Stimulated activated CD4-positive, alpha-beta T cell treated with anti-CD3 and anti-CD28 coated beads, TNF-alpha, amount 100 ng/mL, for 48 hours (primary cell): ENCODE data around the gene BSN.

Experiments
- DNase-seq, 3 donors: peaks; one replicate each; pipeline ENCODE4 v3.0.0-alpha.2; 2020; ENCODE audit warnings: low read depth in 3 of 3

Gene BSN

GRCh38 chr3:49713336-49714105, 159.2 kb downstream of the BSN start:
- no peak for DNase-seq

GRCh38 chr3:49714728-49715550, 160.7 kb downstream of the BSN start:
- no peak for DNase-seq

- no peak for DNase-seq
These were observed 161.4 kb downstream of the BSN start for GRCh38 chr3:49715611-49716121.

GRCh38 chr3:49716169-49716568, 161.9 kb downstream of the BSN start:
- DNase-seq: no peak

- DNase-seq: no peak
These were observed 162.5 kb downstream of the BSN start for GRCh38 chr3:49716691-49717210.

GRCh38 chr3:49717211-49717958, 163.1 kb downstream of the BSN start:
- no peak for DNase-seq

GRCh38 chr3:49717959-49718857, 163.9 kb downstream of the BSN start:
- DNase-seq: no peak

GRCh38 chr3:49718858-49719213, 164.6 kb downstream of the BSN start:
- DNase-seq: no peak

- DNase-seq: peak; percentile 82 to 90 (median 83)
These were observed 165.1 kb downstream of the BSN start, which contains the start of gene AMIGO3 for GRCh38 chr3:49719214-49719884. TSS of gene AMIGO3 (minus strand) at chr3:49719684. CDS start at chr3:49719465, 219 bp downstream.
